ENCODE results near the gene MAN1B1.

DNA sequence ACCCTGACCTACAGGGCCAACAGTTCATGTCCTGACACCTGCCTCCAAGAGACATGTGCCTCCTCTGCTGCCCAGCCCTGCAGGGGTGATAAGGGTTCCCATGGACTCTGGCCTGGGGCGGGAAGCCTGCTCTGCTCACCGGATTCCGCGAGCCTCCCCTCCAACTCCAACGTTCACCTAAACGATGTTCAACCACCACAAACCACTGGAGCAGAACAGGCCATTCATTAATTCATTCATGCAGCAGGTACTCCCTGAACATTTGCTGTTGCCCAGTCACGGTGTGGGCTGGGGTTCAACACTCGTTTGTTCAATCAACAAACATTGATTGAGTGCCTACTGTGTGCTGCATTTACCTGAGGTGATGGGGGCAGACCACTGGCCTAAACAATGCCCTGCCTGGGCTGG is 12.8 kb upstream of the MAN1B1 start:
- TF ChIP-seq CTCF (IDR thresholded peaks at IDR 0.05; ENCODE audit: insufficient read depth, low read length), result no peak
- TF ChIP-seq POLR2AphosphoS5 (IDR thresholded peaks at IDR 0.05; ENCODE audit: low read depth), result no peak
